Activated CD4-positive, alpha-beta T cell treated with anti-CD3 and anti-CD28 coated beads, Interleukin-2, amount 10 ng/mL, durations not matched to agents 7 days and 5 days (primary cell): ENCODE results near the gene USF2. TPM values are rescaled to one million over a fixed set of nuclear protein-coding genes. Genes with fewer than 3 reads are reported as not detected.
"Not testable (repeated sequence)": the region's sequence is repeated elsewhere in the genome, so short reads cannot be mapped to it uniquely, and the experiment has no call there.

Experiments used
- CTCF ChIA-PET: fragments of 350-600 bp; sonication (Branson Sonifier 250); formaldehyde crosslinking; loops from one replicate; lab custom pipeline; 2021; ENCODE audit warnings: antibody characterized with exemption; lab: Charles Lee
- POLR2A ChIA-PET: fragments of 350-600 bp; sonication (Branson Sonifier 250); formaldehyde crosslinking; loops from one replicate; lab custom pipeline; 2021; ENCODE audit warnings: antibody characterized with exemption; lab: Charles Lee
- DNase-seq: peaks from one replicate; pipeline ENCODE4 v3.0.0-alpha.2; 2020
- H3K27ac Mint-ChIP-seq: one replicate; pipeline ENCODE4 v1.8.0; 2021; ENCODE audit warnings: mild to moderate bottlenecking, moderate library complexity, mixed read lengths
- H3K27me3 Mint-ChIP-seq: one replicate; pipeline ENCODE4 v1.8.0; 2021; ENCODE audit warnings: mixed read lengths
- H3K36me3 Mint-ChIP-seq: one replicate; pipeline ENCODE4 v1.8.0; 2021; ENCODE audit warnings: low read depth, mixed read lengths
- H3K4me1 Mint-ChIP-seq: one replicate; pipeline ENCODE4 v1.8.0; 2021; ENCODE audit warnings: mixed read lengths
- H3K4me3 Mint-ChIP-seq: one replicate; pipeline ENCODE4 v1.8.0; 2021; ENCODE audit warnings: mild to moderate bottlenecking, moderate library complexity, mixed read lengths
- H3K9me3 Mint-ChIP-seq: one replicate; pipeline ENCODE4 v1.8.0; 2021; ENCODE audit warnings: mixed read lengths
- total RNA-seq, 2 experiments: library from RNA; stranded (reverse); gene quantifications; one replicate each; pipeline ENCODE4 v1.2.3, GENCODE V29; 2021

USF2 gene
- 100 to 1,000 TPM; 150 to 162 TPM for total RNA-seq

- peak within 1 kb of the TSS; percentile 96 for H3K27ac Mint-ChIP-seq
- DNase-seq = peak; percentile 71
- POLR2A ChIA-PET = no interaction called here
- CTCF ChIA-PET = interaction anchor here (0.6 to 1.6 kb wide), 6 partner anchors 10 to 341 kb away, joined by 3 to 5 read pairs (median 3); no protein-coding TSS in a partner anchor
- peak within 1 kb of the TSS; percentile 93 for H3K4me3 Mint-ChIP-seq
- no peaks in the 10 kb centered on the region for H3K9me3 Mint-ChIP-seq
- H3K27me3 Mint-ChIP-seq = no peaks in the 10 kb centered on the region
- peaks cover 41% of the 10 kb centered on the region for H3K36me3 Mint-ChIP-seq
- peaks cover 44% of the 10 kb centered on the region for H3K4me1 Mint-ChIP-seq
Observed at GRCh38 chr19:35268536-35269437, at the start of gene USF2. Gene USF2 (plus strand): TSS chr19:35268962. CDS start chr19:35269102, 140 bp downstream.

DNA sequence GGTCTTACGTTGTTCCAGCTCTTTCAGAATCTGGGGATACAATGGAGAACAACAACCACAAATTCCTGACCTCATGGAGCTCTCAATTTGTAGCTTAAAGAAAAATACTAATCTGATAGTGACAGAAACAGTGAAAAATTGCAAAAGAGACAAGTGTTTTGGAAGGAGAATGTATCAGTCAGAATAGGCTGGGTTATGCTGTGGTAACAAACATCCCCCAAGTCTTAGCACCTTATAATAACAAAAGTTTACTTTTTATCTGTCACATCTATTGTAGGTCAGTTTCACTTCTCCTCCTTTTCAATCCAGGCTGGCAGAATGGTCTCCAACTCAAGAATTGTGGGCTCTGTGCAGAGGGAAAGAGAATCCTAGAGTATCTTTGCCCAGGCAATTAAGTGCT is 49.8 kb upstream of the USF2 start:
- ChIA-PET CTCF (no interaction called here), POLR2A (no interaction called here)
- no peak for DNase-seq
- Mint-ChIP-seq H3K4me3 (no peak overlapping the region), H3K36me3 (peaks cover 13% of the 10 kb centered on the region), H3K27ac (no peak overlapping the region), H3K4me1 (peaks cover 49% of the 10 kb centered on the region), H3K9me3 (peaks cover 19% of the 10 kb centered on the region), H3K27me3 (no peaks in the 10 kb centered on the region)

- no peak for DNase-seq
- peaks cover 42% of the 10 kb centered on the region for H3K4me1 Mint-ChIP-seq
- H3K27ac Mint-ChIP-seq = peak overlapping the region; percentile 63
- H3K36me3 Mint-ChIP-seq = peaks cover 13% of the 10 kb centered on the region
- peaks cover 19% of the 10 kb centered on the region for H3K9me3 Mint-ChIP-seq
- H3K4me3 Mint-ChIP-seq = no peak overlapping the region
- ChIA-PET POLR2A (no interaction called here), CTCF (no interaction called here)
- no peaks in the 10 kb centered on the region for H3K27me3 Mint-ChIP-seq
Observed at GRCh38 chr19:35220315-35220921, 48.3 kb upstream of the USF2 start.

DNA sequence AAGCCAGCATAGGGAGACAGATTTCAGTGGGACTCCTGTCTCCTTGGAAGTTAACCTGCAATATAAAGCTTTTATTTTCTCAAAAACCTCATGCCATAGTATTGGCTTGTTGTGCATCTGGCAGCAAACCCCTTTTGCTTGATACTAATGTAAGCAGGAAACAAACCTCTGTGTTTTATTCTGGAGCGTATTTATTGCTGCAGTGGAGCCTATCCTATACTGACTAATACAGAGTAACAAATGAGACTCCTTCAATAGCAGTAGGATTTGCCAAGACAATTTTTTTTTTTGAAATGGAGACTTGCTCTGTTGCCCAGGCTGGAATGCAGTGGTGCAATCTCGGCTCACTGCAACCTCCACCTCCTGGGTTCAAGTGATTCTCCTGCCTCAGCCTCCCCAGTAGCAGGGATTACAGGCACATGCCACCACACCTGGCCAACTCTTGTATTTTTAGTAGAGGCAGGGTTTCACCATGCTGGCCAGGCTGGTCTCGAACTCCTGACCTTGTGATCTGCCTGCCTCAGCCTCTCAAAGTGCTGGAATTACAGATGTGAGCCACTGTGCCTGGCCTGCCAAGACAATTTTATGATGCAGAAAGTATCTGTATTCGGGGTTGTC is 47.7 kb upstream of the USF2 start:
- H3K4me3 Mint-ChIP-seq, CTCF ChIA-PET, H3K27me3 Mint-ChIP-seq, POLR2A ChIA-PET, DNase-seq: not testable (repeated sequence)
- peak overlapping the region; percentile 63 for H3K27ac Mint-ChIP-seq
- H3K9me3 Mint-ChIP-seq = peaks cover 19% of the 10 kb centered on the region
- peaks cover 45% of the 10 kb centered on the region for H3K4me1 Mint-ChIP-seq
- peaks cover 13% of the 10 kb centered on the region for H3K36me3 Mint-ChIP-seq

DNA sequence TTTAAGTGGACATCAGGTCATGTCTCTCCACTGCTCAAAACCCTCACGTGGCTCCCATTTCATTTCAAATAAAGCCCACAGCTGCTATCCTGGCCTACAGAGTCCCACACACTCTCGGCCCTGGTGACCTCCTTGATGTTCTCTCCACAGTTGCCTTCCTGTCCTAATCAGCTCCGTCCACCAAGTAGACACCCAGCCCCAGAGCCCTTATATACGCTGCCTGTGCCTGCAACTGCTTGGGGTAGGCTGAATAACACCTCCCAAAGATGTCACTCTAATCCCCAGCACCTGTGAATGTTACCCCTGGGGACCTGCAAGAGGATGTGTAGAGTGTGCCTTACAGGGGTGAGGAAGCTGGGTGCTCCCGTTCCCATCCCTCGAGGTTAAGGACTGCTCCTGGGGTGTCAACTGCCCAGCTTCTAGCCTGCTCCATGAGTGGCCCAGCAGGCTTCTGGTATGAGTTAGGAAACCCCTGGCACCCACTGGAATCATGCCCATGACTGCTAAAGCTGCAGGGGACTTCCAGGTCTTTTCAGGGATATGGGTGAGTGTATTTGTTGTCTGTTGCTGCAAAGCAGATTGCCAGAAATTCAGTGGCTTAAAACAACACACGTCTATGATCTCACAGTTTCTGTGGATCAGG is 46.3 kb upstream of the USF2 start:
- H3K27ac Mint-ChIP-seq = no peak overlapping the region
- DNase-seq = no peak
- H3K9me3 Mint-ChIP-seq = peaks cover 16% of the 10 kb centered on the region
- H3K4me3 Mint-ChIP-seq = no peak overlapping the region
- POLR2A ChIA-PET = no interaction called here
- CTCF ChIA-PET = interaction anchor here (0.6 to 1.0 kb wide), 2 partner anchors 8 to 273 kb away, joined by 3 read pairs; no protein-coding TSS in a partner anchor
- H3K36me3 Mint-ChIP-seq = peaks cover 10% of the 10 kb centered on the region
- no peaks in the 10 kb centered on the region for H3K27me3 Mint-ChIP-seq
- peaks cover 36% of the 10 kb centered on the region for H3K4me1 Mint-ChIP-seq

DNA sequence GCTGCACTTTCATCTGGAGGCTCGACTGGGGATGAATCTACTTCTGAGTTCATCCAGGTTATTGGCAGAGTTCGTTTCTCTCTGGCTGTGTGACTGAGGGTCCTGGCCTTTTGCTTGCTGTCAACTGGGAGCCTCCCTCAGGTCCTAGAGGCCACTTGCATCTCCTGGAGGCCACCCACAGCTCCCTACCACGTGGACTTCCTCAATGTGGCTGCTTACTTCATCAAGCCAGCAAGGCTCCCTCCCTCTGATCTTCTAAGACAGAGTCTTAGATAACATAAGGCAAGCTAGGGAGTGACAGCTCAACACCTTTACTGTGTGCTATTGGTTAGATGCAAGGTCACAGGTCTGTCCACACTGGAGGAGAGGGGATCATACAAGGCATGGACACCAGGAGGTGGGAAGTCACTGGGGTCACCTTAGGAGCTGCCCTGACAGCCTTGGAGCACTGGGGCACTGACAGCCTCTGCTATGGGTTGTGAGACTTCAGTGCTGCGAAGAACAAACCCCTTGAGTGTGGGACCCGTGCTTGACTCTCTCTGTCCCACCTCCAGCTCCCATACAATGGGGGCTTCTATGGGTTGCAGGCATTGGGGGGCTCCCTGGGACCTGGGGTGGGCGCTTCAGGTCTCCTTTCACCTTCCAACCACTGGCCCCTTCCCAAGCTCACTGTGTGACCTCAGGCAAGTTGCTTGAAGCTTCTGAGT is 45.5 kb upstream of the USF2 start:
- H3K9me3 Mint-ChIP-seq = peaks cover 13% of the 10 kb centered on the region
- peak overlapping the region; percentile 41 for H3K27ac Mint-ChIP-seq
- H3K4me3 Mint-ChIP-seq = no peak overlapping the region
- H3K36me3 Mint-ChIP-seq = peaks cover 8% of the 10 kb centered on the region
- H3K4me1 Mint-ChIP-seq = peaks cover 34% of the 10 kb centered on the region
- no peak for DNase-seq
- H3K27me3 Mint-ChIP-seq = no peaks in the 10 kb centered on the region
- ChIA-PET POLR2A (no interaction called here), CTCF (interaction anchor here (0.7 to 1.0 kb wide), 2 partner anchors 9 to 105 kb away, joined by 3 read pairs; no protein-coding TSS in a partner anchor)

GRCh38 chr19:35223862-35224505 is 44.8 kb upstream of the USF2 start:
- no peak overlapping the region for H3K27ac Mint-ChIP-seq
- ChIA-PET CTCF (interaction anchor here (1.0 kb wide), 1 partner anchor 9 kb away, joined by 3 read pairs; no protein-coding TSS in a partner anchor), POLR2A (no interaction called here)
- peaks cover 6% of the 10 kb centered on the region for H3K36me3 Mint-ChIP-seq
- DNase-seq = no peak
- H3K9me3 Mint-ChIP-seq = peaks cover 12% of the 10 kb centered on the region
- no peaks in the 10 kb centered on the region for H3K27me3 Mint-ChIP-seq
- H3K4me1 Mint-ChIP-seq = peaks cover 34% of the 10 kb centered on the region
- H3K4me3 Mint-ChIP-seq = no peak overlapping the region

GRCh38 chr19:35224681-35225571 is 43.8 kb upstream of the USF2 start:
- H3K9me3 Mint-ChIP-seq = peaks cover 6% of the 10 kb centered on the region
- no peaks in the 10 kb centered on the region for H3K27me3 Mint-ChIP-seq
- H3K4me3 Mint-ChIP-seq = no peak overlapping the region
- DNase-seq = no peak
- peaks cover 31% of the 10 kb centered on the region for H3K4me1 Mint-ChIP-seq
- peaks cover 3% of the 10 kb centered on the region for H3K36me3 Mint-ChIP-seq
- CTCF ChIA-PET = interaction anchor here (1.0 to 2.8 kb wide), 4 partner anchors 7 to 26 kb away, joined by 3 to 9 read pairs (median 6); no protein-coding TSS in a partner anchor
- POLR2A ChIA-PET = interaction anchor here (0.6 to 0.7 kb wide), 2 partner anchors 47 to 55 kb away, joined by 3 read pairs; no protein-coding TSS in a partner anchor
- H3K27ac Mint-ChIP-seq = peak overlapping the region; percentile 31

DNA sequence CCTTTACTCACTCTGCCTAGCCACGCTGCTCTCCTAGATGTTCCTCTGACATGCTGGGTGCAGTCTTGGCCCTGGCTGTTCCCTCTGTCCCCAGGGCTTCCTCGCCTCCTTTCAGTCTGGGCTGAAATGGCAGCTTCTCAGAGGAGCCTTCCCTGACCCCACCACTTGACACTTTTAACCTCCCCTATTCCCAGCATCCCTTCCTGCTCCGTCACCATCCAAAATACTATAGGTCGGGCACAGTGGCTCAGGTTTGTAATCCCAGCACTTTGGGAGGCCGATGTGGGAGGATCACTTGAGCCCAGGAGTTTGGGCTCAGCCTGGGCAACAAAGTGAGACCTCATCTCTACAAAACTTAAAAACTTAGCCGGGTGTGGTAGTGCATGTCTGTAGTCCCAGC is 42.8 kb upstream of the USF2 start:
- Mint-ChIP-seq H3K27me3 (no peaks in the 10 kb centered on the region), H3K4me3 (no peak overlapping the region), H3K9me3 (no peaks in the 10 kb centered on the region), H3K36me3 (no peaks in the 10 kb centered on the region), H3K4me1 (peaks cover 24% of the 10 kb centered on the region), H3K27ac (peak overlapping the region; percentile 69)
- ChIA-PET POLR2A (no interaction called here), CTCF (interaction anchor here (1.6 to 2.8 kb wide), 3 partner anchors 9 to 14 kb away, joined by 5 to 9 read pairs (median 7); no protein-coding TSS in a partner anchor)
- DNase-seq = no peak

- Mint-ChIP-seq H3K27me3 (no peaks in the 10 kb centered on the region), H3K4me1 (peaks cover 23% of the 10 kb centered on the region), H3K9me3 (no peaks in the 10 kb centered on the region), H3K27ac (no peak overlapping the region), H3K4me3 (no peak overlapping the region), H3K36me3 (no peaks in the 10 kb centered on the region)
- CTCF ChIA-PET = interaction anchor here (1.6 to 2.8 kb wide), 2 partner anchors 8 to 14 kb away, joined by 7 to 9 read pairs; no protein-coding TSS in a partner anchor
- DNase-seq = no peak
- POLR2A ChIA-PET = no interaction called here
Observed at GRCh38 chr19:35226748-35227147, 42.0 kb upstream of the USF2 start.
